ENCODE measurements around the gene OR8B4.
"Not testable (repeated sequence)": the region's sequence is repeated elsewhere in the genome, so short reads cannot be mapped to it uniquely, and the experiment has no call there.

OR8B4 gene

GRCh38 chr11:124424384-124424921, at the start of gene OR8B4:
OR8B4 (minus strand) TSS chr11:124424871; CDS start chr11:124424871, 0 bp downstream.
- no peak for DNase-seq

GRCh38 chr11:124474079-124474478, 49.4 kb upstream of the OR8B4 start:
- no peak for DNase-seq

GRCh38 chr11:124473476-124473875, 48.8 kb upstream of the OR8B4 start:
- DNase-seq: no peak

GRCh38 chr11:124470561-124471227, 46.0 kb upstream of the OR8B4 start:
- DNase-seq: no peak

GRCh38 chr11:124467381-124467927, 42.8 kb upstream of the OR8B4 start:
- no peak for DNase-seq

GRCh38 chr11:124465368-124465767, 40.7 kb upstream of the OR8B4 start:
- no peak for DNase-seq

GRCh38 chr11:124463990-124464389, 39.3 kb upstream of the OR8B4 start:
- no peak for DNase-seq

- DNase-seq: no peak
Observed at GRCh38 chr11:124463324-124463723, 38.7 kb upstream of the OR8B4 start.

GRCh38 chr11:124460459-124460858, 35.8 kb upstream of the OR8B4 start:
- DNase-seq: no peak

- DNase-seq: not testable (repeated sequence)
Observed at GRCh38 chr11:124459379-124459778, 34.7 kb upstream of the OR8B4 start.

- no peak for DNase-seq
Observed at GRCh38 chr11:124454552-124454951, 29.9 kb upstream of the OR8B4 start.

GRCh38 chr11:124446916-124447315, 22.2 kb upstream of the OR8B4 start:
- no peak for DNase-seq

- no peak for DNase-seq
Observed at GRCh38 chr11:124445646-124446150, 21.0 kb upstream of the OR8B4 start, which contains the start of gene OR8B8. OR8B8 (minus strand) TSS chr11:124445696; CDS start chr11:124441085, 4,611 bp downstream.

- no peak for DNase-seq
Observed at GRCh38 chr11:124442847-124443246, 18.2 kb upstream of the OR8B4 start.

- no peak for DNase-seq
Observed at GRCh38 chr11:124442442-124442841, 17.8 kb upstream of the OR8B4 start.

GRCh38 chr11:124441519-124441918, 16.8 kb upstream of the OR8B4 start:
- no peak for DNase-seq

GRCh38 chr11:124441081-124441480, 16.4 kb upstream of the OR8B4 start:
- DNase-seq: no peak

GRCh38 chr11:124440608-124441007, 15.9 kb upstream of the OR8B4 start:
- DNase-seq: no peak

- DNase-seq: no peak
Observed at GRCh38 chr11:124434699-124435098, 10.0 kb upstream of the OR8B4 start.

- no peak for DNase-seq
Observed at GRCh38 chr11:124429599-124429998, 4.9 kb upstream of the OR8B4 start.

- DNase-seq: no peak
Observed at GRCh38 chr11:124421043-124421442, 3.6 kb downstream of the OR8B4 start.

- no peak for DNase-seq
Observed at GRCh38 chr11:124415356-124415923, 9.2 kb downstream of the OR8B4 start.

- no peak for DNase-seq
Observed at GRCh38 chr11:124409906-124410305, 14.8 kb downstream of the OR8B4 start.

GRCh38 chr11:124405581-124405980, 19.1 kb downstream of the OR8B4 start:
- DNase-seq: no peak
